NCI-H1694 (cell line): ENCODE results near the gene MON1A.

Experiments
- DNase-seq: peaks from one replicate; lab custom pipeline; 2025; lab: John Stamatoyannopoulos, UW

Gene MON1A

DNA sequence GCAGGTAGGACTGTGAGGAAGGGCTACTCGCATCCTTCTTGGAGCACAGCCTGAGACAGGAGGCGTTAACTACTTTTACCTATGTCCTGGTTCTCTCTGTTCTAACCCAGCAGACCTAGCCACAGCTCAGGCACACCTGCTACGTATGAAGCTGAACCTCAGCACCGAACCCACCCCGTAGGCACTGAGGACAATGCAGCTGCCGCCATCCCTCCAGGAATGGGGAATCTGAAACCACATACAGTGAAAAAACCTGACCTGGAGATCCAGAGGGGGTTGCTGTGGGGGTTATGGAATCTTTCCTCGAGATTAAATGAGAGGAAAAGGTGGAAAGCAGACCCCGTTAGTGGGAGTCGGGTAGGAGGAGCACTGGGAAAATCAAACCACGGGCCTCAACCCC is 40.3 kb downstream of the MON1A start:
- no peak for DNase-seq

GRCh38 chr3:49886922-49887265 is 42.7 kb downstream of the MON1A start:
- DNase-seq = no peak

DNA sequence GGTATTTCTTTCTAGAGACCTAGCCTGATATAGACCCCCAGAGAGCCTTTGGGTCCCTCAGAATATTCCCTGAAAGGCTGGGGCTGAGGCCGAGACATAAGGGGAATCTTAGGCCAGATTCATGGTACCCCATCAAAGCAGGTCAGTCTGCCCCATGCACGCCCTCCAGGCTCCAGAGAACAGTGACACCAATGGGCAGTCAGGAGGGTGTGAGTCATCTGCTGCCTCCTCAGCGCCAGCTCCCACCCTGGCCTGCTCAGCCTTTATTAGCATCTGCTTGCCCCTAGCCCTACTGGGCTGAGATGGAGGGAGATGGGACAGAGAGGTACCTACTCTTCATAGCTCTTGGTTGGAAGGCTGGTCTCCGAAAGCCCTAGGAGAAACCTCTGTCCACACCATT is 45.6 kb downstream of the MON1A start:
- DNase-seq = no peak

DNA sequence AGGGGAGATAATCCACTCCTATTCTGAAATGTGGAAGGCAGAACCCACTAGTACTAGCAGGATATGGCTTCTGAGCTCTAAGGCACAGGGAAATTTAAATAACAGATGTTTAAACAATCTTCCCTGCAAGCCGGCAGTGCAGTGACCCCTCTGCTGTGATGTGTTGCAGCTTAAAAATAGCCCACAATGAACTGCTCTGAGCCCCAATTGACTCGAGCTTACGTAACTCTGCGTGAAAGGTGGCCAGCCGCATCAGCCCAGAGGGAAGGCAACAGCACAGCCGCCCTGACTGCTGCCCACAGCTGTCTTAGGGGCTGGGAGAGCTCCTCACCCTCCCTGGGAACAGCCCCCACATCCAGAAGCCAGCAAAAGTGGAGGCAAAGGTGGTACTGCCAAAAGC is 47.4 kb downstream of the MON1A start:
- DNase-seq = no peak

GRCh38 chr3:49880581-49881315 is 48.9 kb downstream of the MON1A start:
- peak; percentile 67 for DNase-seq

DNA sequence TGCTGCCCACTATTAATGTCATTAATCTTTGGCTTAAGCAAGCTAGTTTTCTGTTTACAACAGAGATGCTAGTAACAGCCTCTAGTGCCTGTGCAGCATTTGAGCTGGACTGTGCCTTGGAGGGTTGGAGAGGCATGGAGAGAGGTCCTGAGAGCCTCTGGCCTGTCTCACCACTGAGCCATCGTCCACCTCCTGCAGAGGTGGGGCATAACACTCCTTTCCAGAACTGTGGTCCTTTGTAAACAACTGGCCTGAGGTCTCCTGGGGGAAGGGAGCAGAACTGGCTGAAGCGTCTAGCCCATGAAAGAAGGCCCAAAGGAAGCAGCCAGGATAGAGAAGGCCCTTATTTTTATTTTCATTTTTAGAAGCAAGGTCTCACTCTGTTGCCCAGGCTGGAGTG is 49.9 kb downstream of the MON1A start:
- DNase-seq = no peak

GRCh38 chr3:49878686-49879085 is 50.9 kb downstream of the MON1A start:
- no peak for DNase-seq

- no peak for DNase-seq
Observed at GRCh38 chr3:49877716-49878115, 51.9 kb downstream of the MON1A start.

DNA sequence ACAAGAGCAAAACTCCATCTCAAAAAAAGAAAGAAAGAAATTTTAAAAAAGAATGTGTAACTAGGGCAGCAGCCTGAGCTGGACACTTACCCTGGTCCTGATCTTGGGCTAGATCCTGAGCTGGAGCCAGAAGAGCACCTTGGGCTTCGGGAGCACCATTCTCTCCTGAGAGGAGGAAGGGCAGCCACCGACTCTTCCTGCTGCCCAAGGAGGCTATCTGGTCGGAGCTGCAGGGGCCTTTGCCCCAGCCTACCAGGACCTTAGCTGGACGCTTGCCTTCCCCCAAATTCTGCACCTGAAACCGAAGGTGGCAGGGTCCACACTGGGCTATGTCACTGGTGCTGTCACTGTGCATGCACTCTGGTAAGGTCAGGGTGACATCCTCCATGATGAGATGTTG is 53.0 kb downstream of the MON1A start:
- no peak for DNase-seq

GRCh38 chr3:49873623-49874022 is 56.0 kb downstream of the MON1A start:
- no peak for DNase-seq

- DNase-seq = no peak
Observed at GRCh38 chr3:49872801-49873281, 56.8 kb downstream of the MON1A start.

DNA sequence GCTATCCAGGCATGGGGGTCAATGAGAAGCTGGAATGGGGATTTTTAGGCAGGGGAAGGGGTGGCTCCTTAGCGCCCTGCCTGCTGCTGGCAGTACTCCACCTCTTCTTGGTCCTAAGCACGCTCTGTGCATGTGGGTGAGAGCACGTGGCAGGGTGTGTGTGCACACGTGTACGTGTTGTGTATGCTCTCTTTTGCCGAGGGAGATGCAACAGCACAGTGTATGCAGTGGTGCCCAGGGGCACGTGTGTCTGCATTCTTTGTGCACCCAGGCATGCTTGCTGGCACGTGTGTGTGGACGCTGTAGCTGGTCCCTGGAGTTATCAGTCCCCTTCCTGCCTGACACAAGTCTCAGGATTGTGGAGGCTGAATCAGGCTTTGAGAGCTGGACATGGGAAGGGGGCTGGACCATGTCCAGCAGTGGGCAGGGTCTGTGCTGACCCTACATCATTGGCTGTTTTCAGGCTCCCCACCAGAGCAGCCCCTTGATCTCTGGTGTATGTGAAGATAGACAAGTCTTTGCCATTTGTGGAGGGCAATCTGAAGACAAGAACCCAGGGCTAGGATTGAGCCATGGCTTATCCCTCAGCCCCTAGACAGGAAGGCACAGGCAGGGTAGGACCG is 58.0 kb downstream of the MON1A start:
- no peak for DNase-seq

GRCh38 chr3:49869525-49870126 is 60.0 kb downstream of the MON1A start, which contains the start of gene CAMKV:
CAMKV (minus strand) TSS chr3:49869906; CDS start chr3:49862388, 7,518 bp downstream.
- no peak for DNase-seq

DNA sequence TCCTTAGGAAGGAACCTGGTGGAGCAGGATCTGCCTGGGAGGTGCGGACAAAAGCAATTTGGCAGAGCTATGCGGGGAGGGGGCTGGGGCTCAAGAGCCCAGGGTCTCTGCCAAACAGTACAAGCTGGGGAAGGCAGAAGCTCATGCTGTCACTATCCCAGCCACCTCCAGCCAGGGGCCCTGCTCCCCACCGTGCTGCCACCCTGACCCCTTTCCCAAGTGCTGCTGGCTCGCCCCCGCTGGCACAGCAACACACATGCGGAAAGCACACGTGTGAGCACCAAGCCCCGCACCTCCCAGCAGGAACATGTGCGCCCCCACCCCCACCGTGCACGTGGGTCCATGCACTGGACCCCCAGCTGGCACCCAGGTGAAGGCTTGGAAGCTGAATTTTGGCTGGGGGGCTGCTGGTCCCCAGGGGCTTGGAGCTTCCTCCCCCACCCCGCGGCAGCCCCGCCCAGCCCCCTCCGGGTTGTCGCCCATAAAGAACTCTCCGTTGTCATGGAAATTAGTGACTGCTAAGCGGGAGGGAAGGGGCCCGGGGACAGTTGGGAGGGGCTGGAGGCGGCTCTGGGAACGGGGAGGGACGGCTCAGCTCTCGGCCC is 60.6 kb downstream of the MON1A start:
- DNase-seq = no peak

DNA sequence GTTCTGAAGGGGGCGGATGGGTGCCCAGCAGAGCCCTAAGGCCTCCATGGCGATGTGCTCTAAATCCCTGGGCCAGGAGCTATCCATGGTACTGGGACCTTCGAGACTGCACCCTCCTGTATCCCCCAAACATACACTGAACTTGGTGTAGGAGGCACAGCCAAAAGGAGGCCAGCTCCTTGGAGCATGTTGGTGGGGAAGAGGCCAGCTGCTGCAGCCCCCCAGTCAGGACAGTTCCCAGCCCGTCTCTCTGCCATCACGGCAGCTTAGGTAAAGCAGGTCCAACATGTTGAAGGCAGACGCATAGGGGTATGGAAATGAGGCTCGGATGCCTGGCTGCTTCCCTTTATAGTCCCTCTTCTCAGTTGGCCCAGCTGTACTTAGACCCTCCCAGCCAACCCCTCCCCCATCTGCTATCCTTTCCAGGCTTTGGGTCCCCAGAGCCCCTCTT is 61.7 kb downstream of the MON1A start:
- no peak for DNase-seq

GRCh38 chr3:49867400-49867799 is 62.2 kb downstream of the MON1A start:
- DNase-seq = no peak

DNA sequence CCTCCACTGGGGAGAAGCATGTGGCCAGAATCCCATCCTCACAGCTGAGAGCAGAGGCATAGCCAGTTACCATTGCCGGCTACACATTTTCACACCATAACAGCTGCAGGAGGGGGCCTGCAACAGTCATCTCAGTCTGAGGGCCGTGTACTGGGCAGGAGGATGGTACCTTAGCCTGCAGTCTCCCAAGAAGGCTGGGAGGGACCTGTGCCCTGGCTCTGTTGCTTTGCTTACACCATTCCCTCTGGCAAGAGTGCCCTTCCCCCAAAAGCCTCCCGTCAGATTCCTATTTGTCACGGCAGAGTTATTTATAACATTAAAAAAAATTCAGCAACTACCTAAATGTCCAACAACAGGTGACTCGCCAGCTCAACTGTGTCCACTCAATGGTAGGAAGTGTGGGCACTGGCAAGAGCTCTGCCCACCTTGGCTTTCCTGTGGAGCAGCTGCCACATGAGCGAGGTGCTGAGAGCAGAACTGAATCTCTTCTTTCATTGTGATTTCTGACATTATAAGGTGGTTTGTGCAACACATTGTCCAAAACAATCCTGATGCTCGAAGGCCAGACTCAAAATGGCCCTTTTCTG is 64.3 kb downstream of the MON1A start:
- no peak for DNase-seq

GRCh38 chr3:49864505-49864904 is 65.1 kb downstream of the MON1A start:
- DNase-seq = no peak

GRCh38 chr3:49859576-49860305 is 69.9 kb downstream of the MON1A start:
- no peak for DNase-seq
